Endothelial cell of umbilical vein (primary cell): ENCODE data around the gene ZNF273. TPM values are rescaled to one million over a fixed set of nuclear protein-coding genes. Genes with fewer than 3 reads are reported as not detected.

Experiments
- BruUV-seq: library from RNA; stranded (reverse); fragments of 400-500 nt; replicated peaks from 2 replicates; lab custom pipeline; 2021; lab: Mats Ljungman, UMichigan
- CTCF ChIA-PET: fragments of 300-600, 350-600 bp; sonication (Branson Sonifier 250); formaldehyde crosslinking; loops from one replicate; lab custom pipeline; 2021; ENCODE audit warnings: antibody characterized with exemption, inconsistent platforms; lab: Charles Lee
- POLR2A ChIA-PET: fragments of 300-600, 350-600 bp; sonication (Branson Sonifier 250); formaldehyde crosslinking; loops from one replicate; lab custom pipeline; 2021; ENCODE audit warnings: antibody characterized with exemption, inconsistent platforms; lab: Charles Lee
- DNase-seq: peaks from one replicate; pipeline ENCODE4 v3.0.0-alpha.2; 2011; ENCODE audit warnings: low read depth, low spot score
- FAIRE-seq: peaks from 2 replicates; lab custom pipeline; 2011; peaks lifted over from hg19 to GRCh38; lab: Jason Lieb, UNC
- H2AFZ ChIP-seq: 2 replicates; pipeline ENCODE4 v1.6.0; 2012; ENCODE audit warnings: low read depth, low read length, control low read depth, inconsistent platforms
- H3K27ac ChIP-seq: 2 replicates; pipeline ENCODE4 v1.5.1; 2011; ENCODE audit warnings: low read depth, mild to moderate bottlenecking, control low read depth, low read length, moderate library complexity; ENCODE audit not compliant: insufficient read depth
- H3K27me3 ChIP-seq, 2 experiments: 2 replicates each; pipeline versions ENCODE4 v1.6.0 to v1.6.1; 2011; ENCODE audit warnings: low read length in 2 of 2, mixed read lengths in 1 of 2; ENCODE audit not compliant: control insufficient read depth in 2 of 2, insufficient read depth in 2 of 2
- H3K36me3 ChIP-seq, 2 experiments: 2 replicates in 1 of 2; 3 replicates in 1 of 2; pipeline ENCODE4 v1.5.1; 2011; ENCODE audit warnings: low read length in 2 of 2, mild to moderate bottlenecking in 1 of 2, moderate library complexity in 1 of 2; ENCODE audit not compliant: control insufficient read depth in 2 of 2, insufficient read depth in 2 of 2; ENCODE audit errors: extremely low read depth in 1 of 2
- H3K4me1 ChIP-seq: 3 replicates; pipeline ENCODE4 v1.5.1; 2011; ENCODE audit warnings: mild to moderate bottlenecking, low read length; ENCODE audit not compliant: control insufficient read depth, insufficient read depth; ENCODE audit errors: extremely low read depth
- H3K4me2 ChIP-seq: 2 replicates; pipeline ENCODE4 v1.6.1; 2011; ENCODE audit warnings: low read length, control low read depth, mixed read lengths; ENCODE audit not compliant: insufficient read depth
- H3K4me3 ChIP-seq, 3 experiments: fragments of 200-600 bp in 1 of 3; sonication (generic), shearing (Covaris generic) in 1 of 3; replicated peaks in 1 of 3; 2 replicates each; pipeline ENCODE4 v1.5.1; 2011 to 2016; ENCODE audit warnings: control low read depth in 3 of 3, low read length in 3 of 3, mild to moderate bottlenecking in 2 of 3, inconsistent platforms in 1 of 3, low read depth in 1 of 3, moderate library complexity in 1 of 3; ENCODE audit not compliant: insufficient read depth in 1 of 3
- H3K79me2 ChIP-seq: 2 replicates; pipeline ENCODE4 v1.6.0; 2012; ENCODE audit warnings: low read length, inconsistent platforms; ENCODE audit not compliant: control insufficient read depth, insufficient read depth
- H3K9ac ChIP-seq: replicated peaks from 2 replicates; pipeline ENCODE3; 2011; ENCODE audit warnings: low read length, control low read depth; ENCODE audit not compliant: insufficient read depth; ENCODE audit errors: extremely low read depth
- H3K9me1 ChIP-seq: replicated peaks from 3 replicates; pipeline ENCODE4 v1.6.0; 2011; ENCODE audit warnings: mild to moderate bottlenecking, low read length; ENCODE audit not compliant: control insufficient read depth, insufficient read depth; ENCODE audit errors: extremely low read depth
- H3K9me3 ChIP-seq: replicated peaks from 2 replicates; pipeline ENCODE4 v1.5.1; 2012; ENCODE audit warnings: low read length, inconsistent platforms; ENCODE audit not compliant: control insufficient read depth, insufficient read depth
- H4K20me1 ChIP-seq: replicated peaks from 2 replicates; pipeline ENCODE3; 2011; ENCODE audit warnings: mild to moderate bottlenecking, low read length; ENCODE audit not compliant: control insufficient read depth, insufficient read depth; ENCODE audit errors: extremely low read depth
- EZH2 ChIP-seq: IDR thresholded peaks from 2 replicates; pipeline ENCODE4 v1.6.1; 2012; ENCODE audit warnings: borderline replicate concordance, low read depth, mild to moderate bottlenecking, moderate library complexity, low read length, inconsistent platforms; ENCODE audit not compliant: severe bottlenecking
- FOS ChIP-seq: IDR thresholded peaks from 2 replicates; pipeline ENCODE4 v1.6.1; 2011; ENCODE audit warnings: mild to moderate bottlenecking, low read length, moderate library complexity, borderline replicate concordance; ENCODE audit not compliant: insufficient read depth
- GATA2 ChIP-seq: IDR thresholded peaks from 2 replicates; pipeline ENCODE4 v1.7.0; 2011; ENCODE audit warnings: low read depth, mild to moderate bottlenecking, moderate library complexity, mixed read lengths, low read length; ENCODE audit not compliant: insufficient read length, insufficient read depth
- JUN ChIP-seq: IDR thresholded peaks from 2 replicates; pipeline ENCODE4 v1.6.1; 2011; ENCODE audit warnings: borderline replicate concordance, low read depth; ENCODE audit not compliant: insufficient read length, insufficient read depth
- MAX ChIP-seq: IDR thresholded peaks from 2 replicates; pipeline ENCODE4 v1.6.1; 2011; ENCODE audit not compliant: insufficient read depth, insufficient read length
- MYC ChIP-seq: IDR thresholded peaks from one replicate; pipeline ENCODE4 v1.6.1; 2011; ENCODE audit warnings: mild to moderate bottlenecking, low read depth, low read length
- POLR2A ChIP-seq: IDR thresholded peaks from 2 replicates; pipeline ENCODE4 v1.6.1; 2012; ENCODE audit warnings: low read depth, mild to moderate bottlenecking, control low read depth, low read length
- POLR2AphosphoS5 ChIP-seq: IDR thresholded peaks from 2 replicates; pipeline ENCODE4 v1.6.1; 2012; ENCODE audit warnings: low read depth, mild to moderate bottlenecking, control low read depth, low read length, moderate library complexity; ENCODE audit not compliant: insufficient read depth
- dilution Hi-C: fragments of 300-500 bp; cut with MboI; formaldehyde crosslinking; loops from one replicate; pipeline ENCODE4 v1.15.0; 2019; ENCODE audit warnings: low sequenced_read_pairs; ENCODE audit not compliant: extremely low pct_ligation_motif_present
- intact Hi-C: fragments of 100-400 bp; cut with micrococcal nuclease; formaldehyde crosslinking; loops from one replicate; pipeline ENCODE4 v1.10.0; 2022
- polyA plus RNA-seq, 4 experiments: library from polyadenylated mRNA; depleted of rRNA in 3 of 4; stranded (reverse) in 3 of 4; unstranded in 1 of 4; fragments of >200 nt; gene quantifications; 2 replicates each; pipeline versions ENCODE4 v1.2.1 to v1.2.3, GENCODE V29; 2011 to 2012; ENCODE audit warnings: missing spikeins in 1 of 4
- total RNA-seq: library from RNA; stranded (reverse); gene quantifications from 2 replicates; pipeline ENCODE4 v1.2.3, GENCODE V29; 2021
- TF ChIP-seq, protein P1 (sequence below), 2 donors: IDR thresholded peaks; 1 replicate in 1 of 2; 2 replicates in 1 of 2; pipeline ENCODE4 v1.5.1; 2011; ENCODE audit warnings: low read length in 2 of 2, mild to moderate bottlenecking in 2 of 2, moderate library complexity in 2 of 2, control low read depth in 1 of 2, inconsistent platforms in 1 of 2, low read depth in 1 of 2; ENCODE audit not compliant: insufficient read depth in 1 of 2; ENCODE audit errors: extremely low read depth in 1 of 2

ZNF273 gene
- total and polyA plus RNA-seq, 2 donors (not counting 3 experiments of a cell fraction or from before 2014, with no cell fraction given), result 1.4 to 4.1 TPM

GRCh38 chr7:64905547-64905946, 2.5 kb downstream of the ZNF273 start:
- ChIA-PET POLR2A (interaction anchor here (0.6 kb wide), 1 partner anchor 343 kb away, joined by 4 read pairs; the partner anchor contains the start of gene ZNF680), CTCF (no interaction called here)
- H3K4me1 ChIP-seq, result peaks cover 3% of the 10 kb centered on the region
- no peaks in the 10 kb centered on the region for H3K27me3 ChIP-seq
- no peak overlapping the region for H3K27ac ChIP-seq
- H3K79me2 ChIP-seq, result peaks cover 31% of the 10 kb centered on the region
- no peak overlapping the region for H3K9ac ChIP-seq
- no peak overlapping the region for H3K4me3 ChIP-seq
- intact Hi-C loops, result loop anchor here (10.0 kb wide), 2 partner anchors 99 to 111 kb away; partner anchors contain the start of genes ERV3-1 and ZNF138
- no peak for DNase-seq
- H4K20me1 ChIP-seq, result no peaks in the 10 kb centered on the region
- TF ChIP-seq GATA2 (no peak), FOS (no peak), MYC (no peak), MAX (no peak), POLR2AphosphoS5 (no peak), EZH2 (no peak), JUN (no peak), POLR2A (no peak)
- TF ChIP-seq, protein P1, sequence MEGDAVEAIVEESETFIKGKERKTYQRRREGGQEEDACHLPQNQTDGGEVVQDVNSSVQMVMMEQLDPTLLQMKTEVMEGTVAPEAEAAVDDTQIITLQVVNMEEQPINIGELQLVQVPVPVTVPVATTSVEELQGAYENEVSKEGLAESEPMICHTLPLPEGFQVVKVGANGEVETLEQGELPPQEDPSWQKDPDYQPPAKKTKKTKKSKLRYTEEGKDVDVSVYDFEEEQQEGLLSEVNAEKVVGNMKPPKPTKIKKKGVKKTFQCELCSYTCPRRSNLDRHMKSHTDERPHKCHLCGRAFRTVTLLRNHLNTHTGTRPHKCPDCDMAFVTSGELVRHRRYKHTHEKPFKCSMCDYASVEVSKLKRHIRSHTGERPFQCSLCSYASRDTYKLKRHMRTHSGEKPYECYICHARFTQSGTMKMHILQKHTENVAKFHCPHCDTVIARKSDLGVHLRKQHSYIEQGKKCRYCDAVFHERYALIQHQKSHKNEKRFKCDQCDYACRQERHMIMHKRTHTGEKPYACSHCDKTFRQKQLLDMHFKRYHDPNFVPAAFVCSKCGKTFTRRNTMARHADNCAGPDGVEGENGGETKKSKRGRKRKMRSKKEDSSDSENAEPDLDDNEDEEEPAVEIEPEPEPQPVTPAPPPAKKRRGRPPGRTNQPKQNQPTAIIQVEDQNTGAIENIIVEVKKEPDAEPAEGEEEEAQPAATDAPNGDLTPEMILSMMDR (IDR thresholded peaks at IDR 0.05; ENCODE audit: extremely low read depth in 1 of 2, insufficient read depth in 1 of 2, low read depth in 1 of 2, low read length in 2 of 2), result no peak
- H3K4me2 ChIP-seq, result no peak overlapping the region
- H3K9me3 ChIP-seq, result no peaks in the 10 kb centered on the region
- dilution Hi-C loops, result no loop called here
- H3K36me3 ChIP-seq, result no peaks in the 10 kb centered on the region
- H3K9me1 ChIP-seq, result no peaks in the 10 kb centered on the region
- H2AFZ ChIP-seq, result no peak overlapping the region
- BruUV-seq, result no TSS peak
- FAIRE-seq, result no peak
